Choroid plexus epithelial cell (primary cell): ENCODE measurements around the gene F13A1.

Experiments used
- DNase-seq: peaks from one replicate; pipeline ENCODE4 v3.0.0-alpha.2; 2010; ENCODE audit warnings: low read depth
- H3K4me3 ChIP-seq: 2 replicates; pipeline ENCODE4 v1.5.1; 2011; ENCODE audit warnings: low read depth, mild to moderate bottlenecking, control low read depth, low read length, moderate library complexity
- TF ChIP-seq, protein P1 (sequence below): conservative IDR thresholded peaks from 2 replicates; pipeline ENCODE4 v1.5.1; 2011; ENCODE audit warnings: low read depth, mild to moderate bottlenecking, control low read depth, inconsistent platforms, low read length, moderate library complexity

F13A1 gene

DNA sequence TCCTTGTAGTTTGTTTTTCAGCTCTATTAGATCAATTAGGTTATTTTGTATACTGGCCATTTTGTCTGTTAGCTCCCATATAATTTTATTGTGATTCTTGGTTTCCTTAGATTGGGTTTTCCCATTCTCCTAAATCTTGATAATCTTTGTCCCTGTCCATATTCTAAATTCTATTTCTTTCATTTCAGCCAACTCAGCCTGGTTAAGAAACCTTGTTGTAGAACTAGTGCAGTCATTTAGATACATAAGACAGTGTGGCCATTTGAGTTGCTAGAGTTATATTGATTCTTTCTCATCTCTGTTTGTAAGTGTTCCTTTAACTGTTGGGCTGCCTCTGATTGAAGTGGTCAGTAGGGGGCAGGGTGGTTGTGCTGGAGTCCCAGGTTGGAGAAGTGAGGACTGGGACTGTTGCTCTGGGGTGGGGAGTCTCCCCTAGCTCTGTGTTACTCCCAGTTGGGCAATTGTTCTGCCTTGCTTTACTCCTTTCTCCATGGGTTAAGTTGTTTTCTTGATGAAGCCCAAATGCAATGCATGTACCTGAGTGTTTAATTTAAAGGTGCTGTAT, 214.9 kb downstream of the F13A1 start:
- TF ChIP-seq, protein P1, sequence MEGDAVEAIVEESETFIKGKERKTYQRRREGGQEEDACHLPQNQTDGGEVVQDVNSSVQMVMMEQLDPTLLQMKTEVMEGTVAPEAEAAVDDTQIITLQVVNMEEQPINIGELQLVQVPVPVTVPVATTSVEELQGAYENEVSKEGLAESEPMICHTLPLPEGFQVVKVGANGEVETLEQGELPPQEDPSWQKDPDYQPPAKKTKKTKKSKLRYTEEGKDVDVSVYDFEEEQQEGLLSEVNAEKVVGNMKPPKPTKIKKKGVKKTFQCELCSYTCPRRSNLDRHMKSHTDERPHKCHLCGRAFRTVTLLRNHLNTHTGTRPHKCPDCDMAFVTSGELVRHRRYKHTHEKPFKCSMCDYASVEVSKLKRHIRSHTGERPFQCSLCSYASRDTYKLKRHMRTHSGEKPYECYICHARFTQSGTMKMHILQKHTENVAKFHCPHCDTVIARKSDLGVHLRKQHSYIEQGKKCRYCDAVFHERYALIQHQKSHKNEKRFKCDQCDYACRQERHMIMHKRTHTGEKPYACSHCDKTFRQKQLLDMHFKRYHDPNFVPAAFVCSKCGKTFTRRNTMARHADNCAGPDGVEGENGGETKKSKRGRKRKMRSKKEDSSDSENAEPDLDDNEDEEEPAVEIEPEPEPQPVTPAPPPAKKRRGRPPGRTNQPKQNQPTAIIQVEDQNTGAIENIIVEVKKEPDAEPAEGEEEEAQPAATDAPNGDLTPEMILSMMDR = no peak
- H3K4me3 ChIP-seq = no peak overlapping the region
- DNase-seq = no peak
